AG04450 (cell line): ENCODE results near the gene CTSA. TPM values are rescaled to one million over a fixed set of nuclear protein-coding genes. Genes with fewer than 3 reads are reported as not detected.

Experiments
- CTCF ChIA-PET: fragments of 300-600, 350-600 bp; formaldehyde crosslinking; extraction: SDS; loops from one replicate; lab custom pipeline; 2022; ENCODE audit warnings: antibody characterized with exemption, inconsistent platforms; lab: Charles Lee
- POLR2A ChIA-PET: fragments of 350-600 bp; formaldehyde crosslinking; extraction: SDS; loops from one replicate; lab custom pipeline; 2021; ENCODE audit warnings: antibody characterized with exemption, inconsistent platforms; lab: Yijun Ruan, JAX
- DNase-seq: peaks from one replicate; pipeline ENCODE4 v3.0.0-alpha.2; 2011; ENCODE audit warnings: low read depth, low spot score
- H3K27ac ChIP-seq: one replicate; pipeline ENCODE4 v1.5.1; 2012; ENCODE audit warnings: low read depth, low read length, control low read depth
- H3K27me3 ChIP-seq: one replicate; pipeline ENCODE4 v1.6.0; 2012; ENCODE audit warnings: low read length; ENCODE audit not compliant: control insufficient read depth, insufficient read depth
- H3K4me3 ChIP-seq: 2 replicates; pipeline ENCODE4 v1.5.1; 2011; ENCODE audit warnings: mild to moderate bottlenecking, low read depth, low read length, control low read depth
- H3K9me3 ChIP-seq: 2 replicates; pipeline ENCODE4 v1.5.1; 2012; ENCODE audit warnings: low read length; ENCODE audit not compliant: control insufficient read depth, insufficient read depth
- polyA plus RNA-seq: library from polyadenylated mRNA; depleted of rRNA; stranded (reverse); fragments of >200 nt; gene quantifications from 2 replicates; pipeline ENCODE4 v1.2.3, GENCODE V29; 2011
- TF ChIP-seq, protein P1 (sequence below): IDR thresholded peaks from 2 replicates; pipeline ENCODE4 v1.5.1; 2011; ENCODE audit warnings: low read depth, low read length, control low read depth, inconsistent platforms

CTSA gene
- polyA plus RNA-seq, 1 experiment = 234 TPM

DNA sequence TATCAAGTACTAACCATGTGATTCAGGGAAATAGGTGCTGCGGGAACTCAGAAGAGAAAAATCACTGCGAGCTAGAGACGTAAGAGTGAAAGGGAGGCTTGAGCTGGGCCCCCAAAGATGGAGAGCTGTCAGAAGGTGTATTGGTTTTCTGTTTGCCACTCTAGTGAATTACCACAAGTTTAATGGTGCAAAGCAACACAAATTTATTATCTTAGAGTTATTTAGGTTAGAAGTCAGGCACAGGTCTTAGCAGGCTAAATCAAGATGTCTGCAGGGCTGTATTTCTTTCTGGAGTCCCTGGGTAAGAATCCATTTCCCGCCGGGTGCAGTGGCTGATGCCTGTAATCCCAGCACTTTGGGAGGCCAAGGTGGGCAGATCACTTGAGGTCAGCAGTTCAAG lies 31.2 kb upstream of the CTSA start:
- ChIA-PET POLR2A (interaction anchor here (0.5 kb wide), 1 partner anchor 10 kb away, joined by 3 read pairs; no protein-coding TSS in a partner anchor), CTCF (no interaction called here)

DNA sequence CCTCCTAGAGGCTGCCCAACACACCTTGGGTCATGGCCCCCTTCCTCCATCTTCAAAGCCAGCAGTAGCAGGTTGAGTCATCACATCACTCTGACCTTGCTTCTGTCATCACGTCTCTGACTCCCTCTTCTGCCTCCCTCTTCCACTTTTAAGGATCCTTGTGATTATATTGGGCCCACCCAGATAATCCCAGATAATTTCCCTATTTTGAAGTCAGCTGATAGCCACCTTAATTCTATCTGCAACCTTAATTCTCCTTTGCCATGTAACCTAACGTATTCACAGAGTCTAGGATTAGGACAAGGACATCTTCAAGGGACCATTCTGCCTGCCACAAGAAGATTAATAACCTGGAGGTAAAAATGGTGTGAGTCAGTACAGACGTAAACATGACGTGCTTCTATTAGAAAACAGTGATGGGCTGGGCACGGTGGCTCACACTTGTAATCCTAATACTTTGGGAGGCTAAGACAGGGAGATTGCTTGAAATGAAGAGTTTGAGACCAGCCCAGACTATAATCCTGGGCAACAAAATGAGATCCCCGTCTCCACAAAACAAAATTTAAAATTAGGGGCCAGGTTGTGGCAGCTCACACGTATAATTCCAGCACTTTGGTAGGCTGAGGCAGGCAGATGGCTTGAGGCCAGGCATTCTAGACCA lies 30.4 kb upstream of the CTSA start:
- TF ChIP-seq, protein P1, sequence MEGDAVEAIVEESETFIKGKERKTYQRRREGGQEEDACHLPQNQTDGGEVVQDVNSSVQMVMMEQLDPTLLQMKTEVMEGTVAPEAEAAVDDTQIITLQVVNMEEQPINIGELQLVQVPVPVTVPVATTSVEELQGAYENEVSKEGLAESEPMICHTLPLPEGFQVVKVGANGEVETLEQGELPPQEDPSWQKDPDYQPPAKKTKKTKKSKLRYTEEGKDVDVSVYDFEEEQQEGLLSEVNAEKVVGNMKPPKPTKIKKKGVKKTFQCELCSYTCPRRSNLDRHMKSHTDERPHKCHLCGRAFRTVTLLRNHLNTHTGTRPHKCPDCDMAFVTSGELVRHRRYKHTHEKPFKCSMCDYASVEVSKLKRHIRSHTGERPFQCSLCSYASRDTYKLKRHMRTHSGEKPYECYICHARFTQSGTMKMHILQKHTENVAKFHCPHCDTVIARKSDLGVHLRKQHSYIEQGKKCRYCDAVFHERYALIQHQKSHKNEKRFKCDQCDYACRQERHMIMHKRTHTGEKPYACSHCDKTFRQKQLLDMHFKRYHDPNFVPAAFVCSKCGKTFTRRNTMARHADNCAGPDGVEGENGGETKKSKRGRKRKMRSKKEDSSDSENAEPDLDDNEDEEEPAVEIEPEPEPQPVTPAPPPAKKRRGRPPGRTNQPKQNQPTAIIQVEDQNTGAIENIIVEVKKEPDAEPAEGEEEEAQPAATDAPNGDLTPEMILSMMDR = no peak
- Histone ChIP-seq H3K27ac (no peak overlapping the region), H3K9me3 (no peaks in the 10 kb centered on the region), H3K27me3 (no peaks in the 10 kb centered on the region), H3K4me3 (no peak overlapping the region)
- POLR2A ChIA-PET = interaction anchor here (0.6 kb wide), 1 partner anchor 8 kb away, joined by 3 read pairs; no protein-coding TSS in a partner anchor
- no peak for DNase-seq
- CTCF ChIA-PET = interaction anchor here (1.2 kb wide), 1 partner anchor 109 kb away, joined by 3 read pairs; no protein-coding TSS in a partner anchor

More for the DNA sequence above, 31.2 kb upstream of the CTSA start:
- DNase-seq = no peak
- TF ChIP-seq, protein P1 = no peak
- H3K9me3 ChIP-seq = no peaks in the 10 kb centered on the region
- no peak overlapping the region for H3K4me3 ChIP-seq
- H3K27ac ChIP-seq = no peak overlapping the region
- H3K27me3 ChIP-seq = no peaks in the 10 kb centered on the region

DNA sequence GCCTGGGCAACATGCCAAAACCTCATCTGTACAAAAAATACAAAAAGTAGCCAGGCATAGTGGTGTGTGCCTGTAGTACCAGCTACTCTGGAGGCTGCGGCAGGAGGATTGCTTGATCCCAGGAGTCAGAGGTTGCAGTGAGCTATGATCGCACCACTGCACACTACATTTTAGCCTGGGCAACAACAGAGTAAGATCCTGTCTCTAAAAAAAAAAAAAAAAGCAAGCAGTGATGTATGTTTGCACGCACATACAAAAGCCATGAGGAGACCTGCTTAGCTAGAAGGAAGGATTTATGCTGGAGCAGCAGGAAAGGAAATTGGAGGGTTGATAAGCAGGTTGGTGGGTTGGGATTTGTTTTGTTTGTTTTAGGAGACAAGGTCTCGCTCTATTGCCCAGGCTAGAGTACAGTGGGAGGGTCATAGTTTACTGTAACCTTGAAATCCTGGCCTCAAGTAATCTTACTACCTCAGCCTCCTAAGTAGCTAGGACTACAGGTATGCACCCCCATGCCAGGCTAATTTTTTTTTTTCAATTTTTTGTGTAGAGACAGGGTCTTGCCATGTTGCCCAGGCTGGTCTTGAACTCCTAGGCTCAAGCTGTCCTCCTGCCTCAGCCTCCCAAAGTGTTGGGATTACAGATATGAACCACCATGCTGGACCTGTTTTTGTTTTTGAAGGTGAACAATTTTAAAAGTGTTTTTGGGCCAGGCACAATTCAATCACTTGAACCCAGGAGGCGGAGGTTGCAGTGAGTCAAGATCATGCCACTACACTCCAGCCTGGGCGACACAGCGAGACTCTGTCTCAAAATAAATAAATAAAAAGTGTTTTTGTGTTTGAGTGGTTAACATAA lies 29.7 kb upstream of the CTSA start:
- ChIA-PET CTCF (interaction anchor here (1.2 kb wide), 1 partner anchor 109 kb away, joined by 3 read pairs; no protein-coding TSS in a partner anchor), POLR2A (interaction anchor here (0.6 to 0.7 kb wide), 2 partner anchors 9 to 74 kb away, joined by 3 read pairs; no protein-coding TSS in a partner anchor)
- Histone ChIP-seq H3K27ac (no peak overlapping the region), H3K27me3 (no peaks in the 10 kb centered on the region), H3K9me3 (no peaks in the 10 kb centered on the region), H3K4me3 (no peak overlapping the region)
- no peak for DNase-seq
- TF ChIP-seq, protein P1 = no peak

DNA sequence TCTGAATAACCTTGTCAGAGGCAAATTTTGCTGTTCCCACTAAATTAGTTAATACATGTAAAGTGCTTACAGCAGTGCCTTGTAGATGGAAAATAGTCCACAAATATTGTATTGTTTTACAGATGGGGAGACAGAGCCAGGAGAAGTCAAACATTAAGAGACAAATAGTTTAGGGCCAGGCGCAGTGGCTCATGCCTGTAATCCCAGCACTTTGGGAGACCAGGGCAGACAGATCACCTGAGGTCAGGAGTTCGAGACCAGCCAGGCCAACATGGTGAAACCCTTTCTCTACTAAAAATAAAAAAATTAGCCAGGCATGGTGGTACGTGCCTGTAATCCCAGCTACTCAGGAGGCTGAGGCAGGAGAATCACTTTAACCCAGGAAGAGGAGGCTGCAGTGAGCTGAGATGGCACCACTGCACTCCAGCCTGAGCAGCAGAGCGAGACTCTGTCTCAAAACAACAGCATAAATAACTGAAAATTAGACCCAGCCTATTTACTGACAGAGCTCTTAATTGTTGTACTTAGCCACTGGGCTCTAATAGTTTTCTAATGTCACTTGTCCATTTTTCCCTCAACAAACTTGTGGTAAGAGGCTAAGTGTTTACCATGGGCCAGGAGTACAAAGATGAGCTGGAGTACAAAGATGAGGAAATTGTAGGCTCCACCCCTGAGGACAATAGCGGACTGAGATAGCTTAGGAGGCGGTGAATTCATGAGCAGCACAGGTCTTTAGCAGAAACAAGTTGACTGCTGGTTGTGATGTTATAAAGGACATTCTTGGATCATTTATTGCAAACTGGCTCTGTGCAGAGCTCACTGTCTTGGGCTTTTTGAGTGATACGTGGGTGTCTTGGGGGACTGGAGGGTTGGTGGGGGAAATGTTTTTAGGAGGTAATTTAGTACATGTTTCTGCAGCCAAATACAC lies 27.3 kb upstream of the CTSA start:
- no peak overlapping the region for H3K4me3 ChIP-seq
- H3K9me3 ChIP-seq = no peaks in the 10 kb centered on the region
- H3K27ac ChIP-seq = no peak overlapping the region
- ChIA-PET POLR2A (no interaction called here), CTCF (interaction anchor here (0.6 to 3.3 kb wide), 5 partner anchors 9 to 108 kb away, joined by 3 to 15 read pairs (median 4); partner anchors contain the start of gene ZNF335)
- DNase-seq = no peak
- no peaks in the 10 kb centered on the region for H3K27me3 ChIP-seq
- TF ChIP-seq, protein P1 = no peak
